Omental fat pad (tissue), 4 donors: ENCODE measurements around the gene ARAP2. TPM values are rescaled to one million over a fixed set of nuclear protein-coding genes. Genes with fewer than 3 reads are reported as not detected.

Experiments
- ATAC-seq: fragments of 150-250 bp; one replicate; pipeline ENCODE4 v1.9.1; 2016; ENCODE audit warnings: mild to moderate bottlenecking, moderate library complexity; ENCODE audit not compliant: low FRiP score
- DNase-seq: peaks from one replicate; pipeline ENCODE4 v3.0.0-alpha.2; 2019; ENCODE audit warnings: low spot score
- CTCF ChIP-seq, 3 donors: fragments of 450-650 bp; IDR thresholded peaks; one replicate each; pipeline ENCODE4 v1.5.1; 2016 to 2017; ENCODE audit warnings: antibody characterized with exemption in 3 of 3, mild to moderate bottlenecking in 3 of 3, moderate library complexity in 2 of 3
- total RNA-seq, 4 donors: library from RNA; depleted of rRNA; stranded (reverse); fragments of >200 nt; gene quantifications; one replicate each; pipeline ENCODE4 v1.1.0, GENCODE V29; 2016

The ARAP2 gene
- total RNA-seq, 4 donors from 2014 or later = 21.6 to 138 (median 72.3) TPM

- no peak for ATAC-seq
- TF ChIP-seq CTCF (IDR thresholded peaks at IDR 0.05) = no peak
- DNase-seq = no peak
Measured at GRCh38 chr4:36277533-36277932, 33.2 kb upstream of the ARAP2 start.

- TF ChIP-seq CTCF (IDR thresholded peaks at IDR 0.05) = no peak
- DNase-seq (no peak), ATAC-seq (no peak)
Measured at GRCh38 chr4:36274158-36274557, 29.8 kb upstream of the ARAP2 start.

GRCh38 chr4:36273276-36273675 lies 29.0 kb upstream of the ARAP2 start:
- ATAC-seq = no peak
- no peak for TF ChIP-seq CTCF (IDR thresholded peaks at IDR 0.05)

GRCh38 chr4:36269533-36270173 lies 25.3 kb upstream of the ARAP2 start:
- TF ChIP-seq CTCF (IDR thresholded peaks at IDR 0.05) = no peak
- no peak for ATAC-seq
- no peak for DNase-seq

More at GRCh38 chr4:36273276-36273675, 29.0 kb upstream of the ARAP2 start:
- no peak for DNase-seq

- ATAC-seq (no peak), DNase-seq (no peak)
Measured at GRCh38 chr4:36269101-36269500, 24.8 kb upstream of the ARAP2 start.

GRCh38 chr4:36267486-36268268 lies 23.4 kb upstream of the ARAP2 start:
- no peak for DNase-seq
- ATAC-seq = no peak
- no peak for TF ChIP-seq CTCF (IDR thresholded peaks at IDR 0.05)

More at GRCh38 chr4:36269101-36269500, 24.8 kb upstream of the ARAP2 start:
- TF ChIP-seq CTCF (IDR thresholded peaks at IDR 0.05) = no peak
